ENCODE results near the gene ERBB2.

The ERBB2 gene

DNA sequence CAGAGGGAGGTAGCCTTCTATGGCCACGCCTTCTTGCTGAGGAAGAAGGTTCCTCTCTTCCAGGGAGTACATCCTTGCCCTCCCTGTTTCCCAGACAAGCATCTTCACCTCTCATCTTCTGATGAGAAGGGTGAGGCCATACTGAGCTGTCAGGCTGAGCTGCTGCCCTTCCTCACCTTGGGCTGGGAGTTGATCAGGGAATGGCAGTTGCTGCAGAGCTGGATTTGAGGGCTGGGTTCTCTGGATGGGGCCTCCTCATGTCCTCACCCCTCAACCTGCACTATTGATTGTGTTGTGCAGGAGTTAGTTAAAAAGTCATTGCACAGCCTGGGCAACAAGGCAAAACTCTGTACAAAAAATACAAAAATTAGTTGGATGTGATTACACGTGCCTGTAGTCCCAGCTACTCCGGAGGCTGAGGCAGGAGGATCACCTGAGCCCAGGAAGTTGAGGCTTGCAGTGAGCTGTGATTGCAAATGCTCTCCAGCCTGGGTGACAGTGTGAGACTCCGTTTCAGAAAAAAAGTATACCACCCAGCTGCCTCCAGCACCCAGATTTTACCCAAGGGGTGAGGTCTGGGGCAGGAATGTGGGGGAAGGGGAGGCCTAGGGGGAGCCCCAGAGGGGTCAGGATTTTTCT is 2.0 kb downstream of the ERBB2 start:
- H3K27ac ChIP-seq = peak overlapping the region; percentile 89; the same call in 1 of the 2 replicates
- H2AFZ ChIP-seq (ENCODE audit: low read depth) = no peak overlapping the region
- no peaks in the 10 kb centered on the region for H3K36me3 ChIP-seq (ENCODE audit: insufficient read depth)
- H3K4me3 ChIP-seq (IDR thresholded peaks at IDR 0.05; ENCODE audit: insufficient read depth, low read depth, low read length) = no peak overlapping the region
- TF ChIP-seq, protein P1, sequence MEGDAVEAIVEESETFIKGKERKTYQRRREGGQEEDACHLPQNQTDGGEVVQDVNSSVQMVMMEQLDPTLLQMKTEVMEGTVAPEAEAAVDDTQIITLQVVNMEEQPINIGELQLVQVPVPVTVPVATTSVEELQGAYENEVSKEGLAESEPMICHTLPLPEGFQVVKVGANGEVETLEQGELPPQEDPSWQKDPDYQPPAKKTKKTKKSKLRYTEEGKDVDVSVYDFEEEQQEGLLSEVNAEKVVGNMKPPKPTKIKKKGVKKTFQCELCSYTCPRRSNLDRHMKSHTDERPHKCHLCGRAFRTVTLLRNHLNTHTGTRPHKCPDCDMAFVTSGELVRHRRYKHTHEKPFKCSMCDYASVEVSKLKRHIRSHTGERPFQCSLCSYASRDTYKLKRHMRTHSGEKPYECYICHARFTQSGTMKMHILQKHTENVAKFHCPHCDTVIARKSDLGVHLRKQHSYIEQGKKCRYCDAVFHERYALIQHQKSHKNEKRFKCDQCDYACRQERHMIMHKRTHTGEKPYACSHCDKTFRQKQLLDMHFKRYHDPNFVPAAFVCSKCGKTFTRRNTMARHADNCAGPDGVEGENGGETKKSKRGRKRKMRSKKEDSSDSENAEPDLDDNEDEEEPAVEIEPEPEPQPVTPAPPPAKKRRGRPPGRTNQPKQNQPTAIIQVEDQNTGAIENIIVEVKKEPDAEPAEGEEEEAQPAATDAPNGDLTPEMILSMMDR (conservative IDR thresholded peaks at IDR 0.05; ENCODE audit: low read depth, low read length) = no peak
- no peaks in the 10 kb centered on the region for H3K27me3 ChIP-seq (ENCODE audit: insufficient read depth, low read depth)
- H4K20me1 ChIP-seq (ENCODE audit: insufficient read depth) = no peaks in the 10 kb centered on the region
- no peak overlapping the region for H3K4me2 ChIP-seq
- H3K4me1 ChIP-seq (ENCODE audit: low read depth, poor library complexity, severe bottlenecking) = peaks cover 50% of the 10 kb centered on the region
- no peaks in the 10 kb centered on the region for H3K79me2 ChIP-seq (ENCODE audit: insufficient read depth, low read depth)
- H3K9ac ChIP-seq = no peak overlapping the region

DNA sequence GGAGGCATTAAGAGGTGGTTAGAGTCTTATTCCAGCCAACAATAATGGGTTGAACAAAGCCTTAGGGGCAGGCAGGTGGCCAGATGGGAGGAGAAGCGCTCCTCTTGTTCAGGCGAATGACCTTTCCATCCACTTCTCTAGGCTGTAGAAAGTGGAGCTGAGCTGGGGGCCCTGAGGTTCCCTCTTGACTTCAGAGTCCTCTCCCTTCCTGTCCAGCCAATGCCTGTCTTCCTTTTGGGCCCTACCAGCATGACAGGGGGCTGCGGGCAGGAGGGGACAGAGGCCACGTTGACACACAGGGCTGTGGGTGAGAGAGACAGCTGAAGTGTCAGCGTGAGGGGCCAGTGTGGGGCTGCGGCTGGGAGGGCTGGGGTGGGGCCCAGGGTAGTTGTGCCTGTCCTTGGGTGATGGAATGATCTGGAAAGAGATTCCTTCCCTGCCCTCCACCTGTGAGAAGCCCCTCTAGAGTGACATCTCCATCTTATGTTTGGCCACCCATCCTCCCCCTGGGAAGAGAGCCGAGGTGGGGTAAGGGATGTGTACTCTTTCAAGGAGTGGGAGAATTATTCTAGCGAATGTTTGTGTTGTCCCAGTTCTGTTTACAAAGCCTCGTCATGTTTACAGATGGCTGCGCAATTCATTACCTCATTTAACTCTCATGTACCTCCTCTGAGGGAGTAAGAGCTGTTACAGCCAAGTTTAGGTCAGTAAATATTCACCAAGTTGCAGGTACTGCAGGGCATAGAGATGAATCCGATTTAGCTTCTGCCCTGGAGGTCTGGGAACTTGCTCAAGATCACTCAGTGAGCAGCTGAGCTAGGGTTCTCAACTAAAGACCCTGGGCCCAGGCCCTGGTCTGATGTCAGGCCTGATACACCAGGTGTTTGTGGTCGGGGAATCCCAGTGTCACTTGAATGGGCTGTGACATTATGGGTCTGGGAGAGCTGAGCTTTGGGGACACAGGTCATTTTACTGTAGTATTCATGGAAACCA is 3.3 kb downstream of the ERBB2 start:
- Histone ChIP-seq H3K9ac (peak overlapping the region; percentile 49; the same call in 1 of the 2 replicates), H3K4me1 (ENCODE audit: low read depth, poor library complexity, severe bottlenecking) (peaks cover 59% of the 10 kb centered on the region), H3K27ac (peak overlapping the region; percentile 89), H3K4me3 (IDR thresholded peaks at IDR 0.05; ENCODE audit: insufficient read depth, low read depth, low read length) (no peak overlapping the region), H3K4me2 (peak overlapping the region; percentile 69), H3K79me2 (ENCODE audit: insufficient read depth, low read depth) (no peaks in the 10 kb centered on the region), H2AFZ (ENCODE audit: low read depth) (peak overlapping the region; percentile 48; the same call in 1 of the 2 replicates), H3K36me3 (ENCODE audit: insufficient read depth) (no peaks in the 10 kb centered on the region), H3K27me3 (ENCODE audit: insufficient read depth, low read depth) (no peaks in the 10 kb centered on the region), H4K20me1 (ENCODE audit: insufficient read depth) (no peaks in the 10 kb centered on the region)
- TF ChIP-seq, protein P1 (conservative IDR thresholded peaks at IDR 0.05; ENCODE audit: low read depth, low read length) = no peak

DNA sequence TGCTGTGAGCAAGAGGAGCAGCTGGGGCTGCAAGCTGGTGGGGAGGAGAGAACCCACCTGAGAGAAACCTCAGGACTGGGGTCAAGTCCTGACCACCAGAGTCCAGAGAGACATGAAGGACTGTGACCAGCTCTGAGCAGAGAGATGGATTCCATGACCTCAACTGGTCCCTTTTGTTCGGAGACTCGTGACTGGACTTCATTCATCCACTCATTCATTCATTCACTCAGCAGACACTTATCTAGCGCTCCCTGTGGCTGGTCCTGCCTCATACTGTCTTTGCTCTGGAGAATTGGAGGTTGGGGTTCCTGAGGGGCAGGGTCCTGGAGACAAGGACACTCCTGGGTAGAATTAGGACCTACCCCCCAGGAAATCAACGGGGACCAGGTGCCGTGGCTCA is 4.0 kb downstream of the ERBB2 start:
- Histone ChIP-seq H3K4me2 (peak overlapping the region; percentile 69), H3K27me3 (ENCODE audit: insufficient read depth, low read depth) (no peaks in the 10 kb centered on the region), H3K79me2 (ENCODE audit: insufficient read depth, low read depth) (no peaks in the 10 kb centered on the region), H3K4me1 (ENCODE audit: low read depth, poor library complexity, severe bottlenecking) (peaks cover 59% of the 10 kb centered on the region), H3K9ac (peak overlapping the region; percentile 49; the same call in 1 of the 2 replicates), H4K20me1 (ENCODE audit: insufficient read depth) (no peaks in the 10 kb centered on the region), H2AFZ (ENCODE audit: low read depth) (peak overlapping the region; percentile 48; the same call in 1 of the 2 replicates), H3K27ac (peak overlapping the region; percentile 89), H3K4me3 (IDR thresholded peaks at IDR 0.05; ENCODE audit: insufficient read depth, low read depth, low read length) (no peak overlapping the region), H3K36me3 (ENCODE audit: insufficient read depth) (no peaks in the 10 kb centered on the region)
- TF ChIP-seq, protein P1 (conservative IDR thresholded peaks at IDR 0.05; ENCODE audit: low read depth, low read length) = no peak

DNA sequence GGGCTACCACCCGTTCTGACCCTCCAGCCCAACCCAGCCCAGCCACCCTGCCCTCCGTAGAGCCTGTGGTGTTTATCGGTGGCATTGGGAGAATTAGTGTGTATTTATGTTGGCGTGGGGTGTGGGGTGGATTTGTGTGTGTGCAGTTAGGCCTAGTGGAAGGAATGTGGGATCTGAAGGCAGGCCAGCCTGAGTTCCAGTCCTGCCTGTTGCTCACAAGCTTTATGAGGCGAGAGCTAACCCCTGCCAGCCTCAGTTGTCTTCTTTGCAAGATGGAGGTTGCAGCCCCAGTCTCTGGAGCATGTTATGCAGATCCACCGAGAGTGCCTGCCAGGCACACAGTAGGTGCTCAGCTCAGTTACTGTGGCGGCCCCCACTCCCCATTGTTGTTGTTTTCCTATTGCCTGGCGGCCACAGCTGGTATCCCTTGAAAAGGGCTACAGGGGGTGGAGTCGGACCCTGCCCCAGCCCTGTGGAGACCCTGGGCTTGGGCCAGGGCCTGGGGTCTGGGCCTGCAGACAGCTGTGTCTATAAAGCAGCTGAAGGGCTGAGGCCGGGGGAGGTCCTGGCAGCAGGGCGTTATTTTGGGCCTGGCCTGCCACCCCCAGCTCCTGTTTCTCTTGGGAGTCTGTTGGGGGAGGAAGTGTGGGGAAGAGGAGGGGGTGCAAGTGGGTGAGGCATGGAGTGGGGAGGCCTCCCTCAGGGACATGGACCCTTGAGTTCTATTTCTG is 5.1 kb downstream of the ERBB2 start:
- H3K27ac ChIP-seq = peak overlapping the region; percentile 89
- no peak overlapping the region; the same call in 1 of the 2 replicates for H3K9ac ChIP-seq
- no peaks in the 10 kb centered on the region for H3K27me3 ChIP-seq (ENCODE audit: insufficient read depth, low read depth)
- peaks cover 59% of the 10 kb centered on the region for H3K4me1 ChIP-seq (ENCODE audit: low read depth, poor library complexity, severe bottlenecking)
- H3K4me3 ChIP-seq (IDR thresholded peaks at IDR 0.05; ENCODE audit: insufficient read depth, low read depth, low read length) = no peak overlapping the region
- H3K36me3 ChIP-seq (ENCODE audit: insufficient read depth) = no peaks in the 10 kb centered on the region
- TF ChIP-seq, protein P1 (conservative IDR thresholded peaks at IDR 0.05; ENCODE audit: low read depth, low read length) = no peak
- no peak overlapping the region; the same call in 1 of the 2 replicates for H3K4me2 ChIP-seq
- no peaks in the 10 kb centered on the region for H4K20me1 ChIP-seq (ENCODE audit: insufficient read depth)
- H3K79me2 ChIP-seq (ENCODE audit: insufficient read depth, low read depth) = no peaks in the 10 kb centered on the region
- no peak overlapping the region for H2AFZ ChIP-seq (ENCODE audit: low read depth)
